HepG2 (cell line): ENCODE results near the gene GORASP2. TPM values are rescaled to one million over a fixed set of nuclear protein-coding genes. Genes with fewer than 3 reads are reported as not detected.

Experiments
- ESRRA ChIP-seq: sonication (generic); formaldehyde crosslinking; IDR thresholded peaks from 2 replicates; pipeline ENCODE4 v1.5.1; 2020; ENCODE audit warnings: mild to moderate bottlenecking, low read depth, missing genetic modification reagents
- NR2F6 ChIP-seq, 2 experiments: IDR thresholded peaks; 2 replicates each; pipeline ENCODE4 v1.6.1; 2016; ENCODE audit warnings: antibody characterized with exemption in 1 of 2, mild to moderate bottlenecking in 1 of 2
- PRDM10 ChIP-seq: sonication (generic); formaldehyde crosslinking; IDR thresholded peaks from 2 replicates; pipeline ENCODE4 v1.4.0; 2020; ENCODE audit warnings: low read depth, missing genetic modification reagents
- RBM22 ChIP-seq: fragments of 200-400 bp; formaldehyde crosslinking; optimal IDR thresholded peaks from 2 replicates; pipeline ENCODE3; 2017; ENCODE audit warnings: mild to moderate bottlenecking, low read length, moderate library complexity
- RORA ChIP-seq: sonication (generic); formaldehyde crosslinking; IDR thresholded peaks from 2 replicates; pipeline ENCODE4 v1.5.0; 2020; ENCODE audit warnings: mild to moderate bottlenecking, missing genetic modification reagents, moderate library complexity
- SAFB2 ChIP-seq: sonication (generic); formaldehyde crosslinking; IDR thresholded peaks from 2 replicates; pipeline ENCODE4 v1.5.1; 2020; ENCODE audit warnings: missing genetic modification reagents, low read depth, mild to moderate bottlenecking, borderline replicate concordance
- TGIF2 ChIP-seq: IDR thresholded peaks from 2 replicates; pipeline ENCODE4 v1.6.1; 2016; ENCODE audit warnings: control low read depth, missing compliant biosample characterization
- TRAFD1 ChIP-seq: sonication (generic); formaldehyde crosslinking; IDR thresholded peaks from 2 replicates; pipeline ENCODE4 v1.5.1; 2020; ENCODE audit warnings: missing genetic modification reagents, mild to moderate bottlenecking, borderline replicate concordance
- ZBTB20 ChIP-seq: sonication (generic); formaldehyde crosslinking; IDR thresholded peaks from 2 replicates; pipeline ENCODE4 v1.8.1; 2023; ENCODE audit warnings: missing genetic modification reagents, low read depth, mild to moderate bottlenecking, borderline replicate concordance
- ZBTB37 ChIP-seq: sonication (generic); formaldehyde crosslinking; IDR thresholded peaks from 2 replicates; pipeline ENCODE4 v1.4.0; 2020; ENCODE audit warnings: mild to moderate bottlenecking, missing genetic modification reagents
- ZFAT ChIP-seq: sonication (generic); formaldehyde crosslinking; conservative IDR thresholded peaks from 2 replicates; pipeline ENCODE4 v1.8.1; 2023; ENCODE audit warnings: missing genetic modification reagents, inconsistent platforms
- ZNF331 ChIP-seq: sonication (generic); formaldehyde crosslinking; IDR thresholded peaks from 2 replicates; pipeline ENCODE4 v1.4.0; 2020; ENCODE audit warnings: missing genetic modification reagents
- ZNF335 ChIP-seq: sonication (generic); formaldehyde crosslinking; IDR thresholded peaks from 2 replicates; pipeline ENCODE4 v1.4.0; 2020; ENCODE audit warnings: missing genetic modification reagents
- ZNF678 ChIP-seq: sonication (generic); formaldehyde crosslinking; IDR thresholded peaks from 2 replicates; pipeline ENCODE4 v1.4.0; 2020; ENCODE audit warnings: mild to moderate bottlenecking, missing genetic modification reagents
- ZNF710 ChIP-seq: sonication (generic); formaldehyde crosslinking; IDR thresholded peaks from 2 replicates; pipeline ENCODE4 v1.5.0; 2020; ENCODE audit warnings: mild to moderate bottlenecking, missing genetic modification reagents, borderline replicate concordance
- ZNF800 ChIP-seq: sonication (generic); formaldehyde crosslinking; IDR thresholded peaks from 2 replicates; pipeline ENCODE4 v1.4.0; 2020; ENCODE audit warnings: missing genetic modification reagents
- polyA plus RNA-seq, 8 experiments: library from polyadenylated mRNA; depleted of rRNA in 3 of 8; stranded (reverse) in 7 of 8; unstranded in 1 of 8; fragments of >200 nt; fragmentation: Illumina TruSeq in 4 of 8; extraction: Trizol in 4 of 8; gene quantifications; 2 replicates each; pipeline versions ENCODE4 v1.2.1 to v1.2.3, GENCODE V29; 2011 to 2016; ENCODE audit warnings: low read depth in 4 of 8, missing spikeins in 1 of 8, mixed read lengths in 1 of 8; ENCODE audit not compliant: insufficient read depth in 1 of 8
- total RNA-seq, 5 experiments: library from RNA; depleted of rRNA; stranded (reverse); fragments of >200 nt; fragmentation: Illumina TruSeq; extraction: Trizol; gene quantifications; 2 replicates each; pipeline ENCODE4 v1.2.3, GENCODE V29; 2016; ENCODE audit warnings: low read depth in 1 of 5

Gene GORASP2
- total and polyA plus RNA-seq, 2 of the 13 experiments (the other 11 are each of a cell fraction or from before 2014, with no cell fraction given) = 103 to 239 TPM

- TF ChIP-seq ZFAT (CRISPR knock-in tag) (peak; percentile 77; the same call in 1 of the 2 replicates), RBM22 (no peak), ZNF335 (CRISPR knock-in tag) (peak; percentile 63; the same call in 1 of the 2 replicates), SAFB2 (CRISPR knock-in tag) (peak; percentile 92), ZNF678 (CRISPR knock-in tag) (peak; percentile 39; the same call in 1 of the 2 replicates), PRDM10 (CRISPR knock-in tag) (peak; percentile 93), ZNF800 (CRISPR knock-in tag) (peak; percentile 91), TGIF2 (CRISPR knock-in tag) (no peak), RORA (CRISPR knock-in tag) (0 out of 2 replicates have a peak, but pooled peaks have one; percentile 45), ZNF331 (CRISPR knock-in tag) (0 out of 2 replicates have a peak, but pooled peaks have one; percentile 50), TRAFD1 (peak; percentile 78; the same call in 1 of the 2 replicates), ZBTB37 (CRISPR knock-in tag) (no peak), ESRRA (CRISPR knock-in tag) (peak; percentile 75), ZBTB20 (CRISPR knock-in tag) (no peak; the same call in 1 of the 2 replicates), NR2F6 (IDR thresholded peaks at IDR 0.05) (0 out of 2 replicates have a peak, but pooled peaks have one; percentile 19), NR2F6 (CRISPR knock-in tag; IDR thresholded peaks at IDR 0.05) (peak; percentile 77), ZNF710 (CRISPR knock-in tag) (0 out of 2 replicates have a peak, but pooled peaks have one; percentile 21)
These were observed 44.6 kb downstream of the GORASP2 start (continued) for GRCh38 chr2:170973492-170974303.
